ENCODE data around the gene C17orf75. TPM values are rescaled to one million over a fixed set of nuclear protein-coding genes. Genes with fewer than 3 reads are reported as not detected.

The C17orf75 gene
- total RNA-seq, 3 donors from 2014 or later (not counting 1 experiment from before 2014, with no cell fraction given): 12.7 to 18.8 (median 13.3) TPM

DNA sequence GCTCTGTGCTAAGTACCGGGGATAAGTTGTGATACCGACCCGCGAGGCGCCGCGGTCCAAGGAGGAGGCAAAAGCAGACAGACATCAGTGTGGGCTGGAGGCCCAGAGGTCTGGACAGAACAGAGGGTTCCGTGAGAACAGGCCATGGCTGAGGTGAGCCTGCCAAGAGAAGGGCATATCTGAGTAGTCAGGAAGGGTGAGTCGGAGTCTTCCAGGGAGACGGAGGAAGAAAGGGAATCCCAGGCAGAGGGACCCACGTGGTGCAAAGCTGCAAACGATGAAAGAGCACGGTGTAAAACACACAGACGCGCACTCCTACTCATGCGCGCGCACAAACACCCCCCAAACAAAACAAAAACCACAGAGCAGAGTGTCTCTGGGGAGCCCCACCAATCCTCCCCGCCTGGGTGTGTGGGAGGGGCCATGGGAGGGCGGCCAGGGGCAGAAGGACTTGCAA lies 58.2 kb downstream of the C17orf75 start:
- Histone ChIP-seq H3K27me3 (ENCODE audit: control insufficient read depth, insufficient read depth, low read length) (no peaks in the 10 kb centered on the region), H3K36me3 (ENCODE audit: control insufficient read depth, insufficient read depth, low read length) (no peaks in the 10 kb centered on the region), H3K9me3 (ENCODE audit: control insufficient read depth, insufficient read depth, low read length) (no peaks in the 10 kb centered on the region), H3K27ac (ENCODE audit: low read length) (no peak overlapping the region), H3K4me3 (ENCODE audit: low read length) (no peak overlapping the region), H3K4me1 (ENCODE audit: control insufficient read depth, insufficient read depth, low read length) (peaks cover 4% of the 10 kb centered on the region)
- ATAC-seq: no peak
- intact Hi-C loops (cut with micrococcal nuclease): no loop called here
- Mint-ChIP-seq H3K36me3 (no peaks in the 10 kb centered on the region), H3K27me3 (ENCODE audit: low read depth in 2 of 2) (peaks cover 0 to 4% of the 10 kb centered on the region in 2 donors), H3K4me1 (peaks cover 0 to 6% of the 10 kb centered on the region in 2 donors), H3K4me3 (no peak overlapping the region), H3K27ac (no peak overlapping the region), H3K9me3 (no peaks in the 10 kb centered on the region)
- WGBS (ENCODE audit: insufficient coverage): 65% methylated on average over 16 of the region's 20 CpGs
- no peak for DNase-seq
- TF ChIP-seq, protein P1, sequence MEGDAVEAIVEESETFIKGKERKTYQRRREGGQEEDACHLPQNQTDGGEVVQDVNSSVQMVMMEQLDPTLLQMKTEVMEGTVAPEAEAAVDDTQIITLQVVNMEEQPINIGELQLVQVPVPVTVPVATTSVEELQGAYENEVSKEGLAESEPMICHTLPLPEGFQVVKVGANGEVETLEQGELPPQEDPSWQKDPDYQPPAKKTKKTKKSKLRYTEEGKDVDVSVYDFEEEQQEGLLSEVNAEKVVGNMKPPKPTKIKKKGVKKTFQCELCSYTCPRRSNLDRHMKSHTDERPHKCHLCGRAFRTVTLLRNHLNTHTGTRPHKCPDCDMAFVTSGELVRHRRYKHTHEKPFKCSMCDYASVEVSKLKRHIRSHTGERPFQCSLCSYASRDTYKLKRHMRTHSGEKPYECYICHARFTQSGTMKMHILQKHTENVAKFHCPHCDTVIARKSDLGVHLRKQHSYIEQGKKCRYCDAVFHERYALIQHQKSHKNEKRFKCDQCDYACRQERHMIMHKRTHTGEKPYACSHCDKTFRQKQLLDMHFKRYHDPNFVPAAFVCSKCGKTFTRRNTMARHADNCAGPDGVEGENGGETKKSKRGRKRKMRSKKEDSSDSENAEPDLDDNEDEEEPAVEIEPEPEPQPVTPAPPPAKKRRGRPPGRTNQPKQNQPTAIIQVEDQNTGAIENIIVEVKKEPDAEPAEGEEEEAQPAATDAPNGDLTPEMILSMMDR (IDR thresholded peaks at IDR 0.05): no peak

DNA sequence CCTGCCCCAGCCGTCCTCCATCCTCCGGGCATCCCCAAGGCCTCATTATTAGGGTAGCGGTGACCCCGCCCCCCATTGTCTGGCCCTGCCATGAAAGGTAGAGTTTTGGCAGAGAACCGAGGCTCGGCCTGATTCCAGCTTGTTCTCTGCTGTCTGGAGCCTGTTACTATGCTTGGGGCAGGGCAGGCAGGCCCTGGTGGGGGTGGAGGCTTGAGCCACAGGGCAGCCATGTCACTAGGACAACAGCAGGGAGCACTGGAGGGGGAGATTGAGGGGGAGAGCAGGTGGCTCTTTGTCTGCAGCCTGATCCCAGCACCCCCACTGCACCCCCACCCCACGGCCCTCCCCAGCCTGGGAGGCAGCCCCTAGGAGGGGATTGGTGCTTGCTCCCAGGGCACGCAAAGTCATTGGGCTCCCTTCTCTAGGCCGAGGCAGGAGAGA lies 60.9 kb downstream of the C17orf75 start:
- no peaks in the 10 kb centered on the region for H3K27me3 ChIP-seq (ENCODE audit: control insufficient read depth, insufficient read depth, low read length)
- H3K36me3 ChIP-seq (ENCODE audit: control insufficient read depth, insufficient read depth, low read length): no peaks in the 10 kb centered on the region
- no peak overlapping the region for H3K27ac ChIP-seq (ENCODE audit: low read length)
- intact Hi-C loops (cut with micrococcal nuclease): no loop called here
- H3K4me3 ChIP-seq (ENCODE audit: low read length): no peak overlapping the region
- DNase-seq: no peak
- H3K4me1 Mint-ChIP-seq: peaks cover 0 to 6% of the 10 kb centered on the region in 2 donors
- no peak for ATAC-seq
- H3K4me3 Mint-ChIP-seq: no peak overlapping the region
- H3K27ac Mint-ChIP-seq: no peak overlapping the region
- peaks cover 0 to 5% of the 10 kb centered on the region in 2 donors for H3K27me3 Mint-ChIP-seq (ENCODE audit: low read depth in 2 of 2)
- no peaks in the 10 kb centered on the region for H3K9me3 ChIP-seq (ENCODE audit: control insufficient read depth, insufficient read depth, low read length)
- no peaks in the 10 kb centered on the region for H3K9me3 Mint-ChIP-seq
- H3K36me3 Mint-ChIP-seq: no peaks in the 10 kb centered on the region
- WGBS (ENCODE audit: insufficient coverage): 91% methylated on average over 9 of the region's 9 CpGs
- TF ChIP-seq, protein P1 (IDR thresholded peaks at IDR 0.05): no peak
- no peaks in the 10 kb centered on the region for H3K4me1 ChIP-seq (ENCODE audit: control insufficient read depth, insufficient read depth, low read length)

GRCh38 chr17:32279891-32280716 lies 61.9 kb downstream of the C17orf75 start:
- no peak overlapping the region for H3K27ac Mint-ChIP-seq
- Histone ChIP-seq H3K4me1 (ENCODE audit: control insufficient read depth, insufficient read depth, low read length) (peaks cover 6% of the 10 kb centered on the region), H3K27ac (ENCODE audit: low read length) (no peak overlapping the region), H3K36me3 (ENCODE audit: control insufficient read depth, insufficient read depth, low read length) (no peaks in the 10 kb centered on the region), H3K4me3 (ENCODE audit: low read length) (no peak overlapping the region), H3K27me3 (ENCODE audit: control insufficient read depth, insufficient read depth, low read length) (no peaks in the 10 kb centered on the region), H3K9me3 (ENCODE audit: control insufficient read depth, insufficient read depth, low read length) (no peaks in the 10 kb centered on the region)
- TF ChIP-seq, protein P1 (IDR thresholded peaks at IDR 0.05): no peak
- ATAC-seq: no peak
- WGBS (ENCODE audit: insufficient coverage): 94% methylated on average over 21 of the region's 21 CpGs
- DNase-seq: no peak
- peaks cover 0 to 6% of the 10 kb centered on the region in 2 donors for H3K4me1 Mint-ChIP-seq
- H3K4me3 Mint-ChIP-seq: no peak overlapping the region
- intact Hi-C loops (cut with micrococcal nuclease): no loop called here
- peaks cover 0 to 7% of the 10 kb centered on the region in 2 donors for H3K27me3 Mint-ChIP-seq (ENCODE audit: low read depth in 2 of 2)
- no peaks in the 10 kb centered on the region for H3K36me3 Mint-ChIP-seq
- H3K9me3 Mint-ChIP-seq: no peaks in the 10 kb centered on the region
